Fibroblast of the aortic adventitia (primary cell): ENCODE data around the gene SETD4. TPM values are rescaled to one million over a fixed set of nuclear protein-coding genes. Genes with fewer than 3 reads are reported as not detected.

ENCODE experiments used
- DNase-seq: peaks from one replicate; pipeline ENCODE4 v3.0.0-alpha.2; 2010; ENCODE audit warnings: low read depth
- H3K4me3 ChIP-seq: 2 replicates; pipeline ENCODE4 v1.5.1; 2011; ENCODE audit warnings: low read depth, mild to moderate bottlenecking, control low read depth, low read length, moderate library complexity
- total RNA-seq: library from RNA; depleted of rRNA; stranded (reverse); fragments of >200 nt; gene quantifications from 2 replicates; pipeline ENCODE4 v1.2.3, GENCODE V29; 2012; ENCODE audit warnings: low replicate concordance
- TF ChIP-seq, protein P1 (sequence below): IDR thresholded peaks from 2 replicates; pipeline ENCODE4 v1.5.1; 2011; ENCODE audit warnings: mild to moderate bottlenecking, low read length, control low read depth, inconsistent platforms; ENCODE audit not compliant: insufficient read depth

SETD4 gene
- total RNA-seq, 1 donor = 22.8 TPM

- no peak overlapping the region for H3K4me3 ChIP-seq
- TF ChIP-seq, protein P1, sequence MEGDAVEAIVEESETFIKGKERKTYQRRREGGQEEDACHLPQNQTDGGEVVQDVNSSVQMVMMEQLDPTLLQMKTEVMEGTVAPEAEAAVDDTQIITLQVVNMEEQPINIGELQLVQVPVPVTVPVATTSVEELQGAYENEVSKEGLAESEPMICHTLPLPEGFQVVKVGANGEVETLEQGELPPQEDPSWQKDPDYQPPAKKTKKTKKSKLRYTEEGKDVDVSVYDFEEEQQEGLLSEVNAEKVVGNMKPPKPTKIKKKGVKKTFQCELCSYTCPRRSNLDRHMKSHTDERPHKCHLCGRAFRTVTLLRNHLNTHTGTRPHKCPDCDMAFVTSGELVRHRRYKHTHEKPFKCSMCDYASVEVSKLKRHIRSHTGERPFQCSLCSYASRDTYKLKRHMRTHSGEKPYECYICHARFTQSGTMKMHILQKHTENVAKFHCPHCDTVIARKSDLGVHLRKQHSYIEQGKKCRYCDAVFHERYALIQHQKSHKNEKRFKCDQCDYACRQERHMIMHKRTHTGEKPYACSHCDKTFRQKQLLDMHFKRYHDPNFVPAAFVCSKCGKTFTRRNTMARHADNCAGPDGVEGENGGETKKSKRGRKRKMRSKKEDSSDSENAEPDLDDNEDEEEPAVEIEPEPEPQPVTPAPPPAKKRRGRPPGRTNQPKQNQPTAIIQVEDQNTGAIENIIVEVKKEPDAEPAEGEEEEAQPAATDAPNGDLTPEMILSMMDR = no peak
- DNase-seq = no peak
Observed at GRCh38 chr21:36099000-36099399, 38.7 kb upstream of the SETD4 start.

GRCh38 chr21:36098182-36098532, 37.8 kb upstream of the SETD4 start:
- TF ChIP-seq, protein P1 = no peak
- H3K4me3 ChIP-seq = no peak overlapping the region
- no peak for DNase-seq

- H3K4me3 ChIP-seq = no peak overlapping the region
- DNase-seq = peak; percentile 13
- TF ChIP-seq, protein P1 = no peak
Observed at GRCh38 chr21:36097427-36098181, 37.3 kb upstream of the SETD4 start.

- no peak for DNase-seq
- TF ChIP-seq, protein P1 = peak; percentile 1
- H3K4me3 ChIP-seq = no peak overlapping the region
Observed at GRCh38 chr21:36096398-36097290, 36.3 kb upstream of the SETD4 start.

DNA sequence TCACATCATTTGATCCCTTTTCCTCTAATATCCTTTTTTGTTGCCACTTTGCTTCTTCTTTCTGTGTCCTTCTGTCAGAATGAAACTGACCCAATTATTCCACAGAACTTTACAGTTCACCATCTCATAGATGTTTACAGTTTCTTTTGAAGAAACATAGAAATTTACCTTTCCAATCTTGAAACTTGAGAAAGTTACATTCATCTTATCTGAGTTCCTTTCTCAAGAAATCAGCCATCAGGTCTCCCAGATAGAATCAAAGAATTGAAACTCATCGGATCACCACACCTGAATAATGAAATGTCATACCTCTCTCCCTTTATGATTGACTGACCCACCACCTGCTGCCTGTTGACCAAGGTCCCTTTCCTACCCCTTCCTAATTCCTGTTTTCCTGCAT, 33.2 kb upstream of the SETD4 start:
- DNase-seq = no peak
- TF ChIP-seq, protein P1 = no peak
- no peak overlapping the region for H3K4me3 ChIP-seq

DNA sequence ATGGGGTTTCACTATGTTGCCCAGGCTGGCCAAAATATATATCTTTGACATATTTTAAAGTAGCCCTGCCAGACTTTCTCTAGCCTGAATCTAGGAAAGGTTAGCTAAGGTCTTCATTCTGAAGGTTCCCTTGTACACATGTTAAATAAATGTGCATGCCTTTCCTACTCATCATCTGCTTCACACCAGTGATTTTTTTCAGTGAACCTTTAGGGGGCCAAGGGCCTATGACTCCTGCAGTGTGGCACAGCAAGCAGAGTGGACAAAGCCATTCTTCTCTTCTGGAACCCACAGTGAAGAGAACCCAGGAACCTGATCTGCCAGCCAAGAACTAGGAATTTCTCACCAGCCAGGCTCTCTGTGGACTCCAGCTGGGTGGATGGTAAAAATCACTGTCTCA, 32.4 kb upstream of the SETD4 start:
- DNase-seq = no peak
- no peak overlapping the region for H3K4me3 ChIP-seq
- TF ChIP-seq, protein P1 = no peak
